ENCODE measurements around the gene LRTM2.

The LRTM2 gene

GRCh38 chr12:1848146-1848545 is 27.8 kb downstream of the LRTM2 start:
- TF ChIP-seq, protein P1, sequence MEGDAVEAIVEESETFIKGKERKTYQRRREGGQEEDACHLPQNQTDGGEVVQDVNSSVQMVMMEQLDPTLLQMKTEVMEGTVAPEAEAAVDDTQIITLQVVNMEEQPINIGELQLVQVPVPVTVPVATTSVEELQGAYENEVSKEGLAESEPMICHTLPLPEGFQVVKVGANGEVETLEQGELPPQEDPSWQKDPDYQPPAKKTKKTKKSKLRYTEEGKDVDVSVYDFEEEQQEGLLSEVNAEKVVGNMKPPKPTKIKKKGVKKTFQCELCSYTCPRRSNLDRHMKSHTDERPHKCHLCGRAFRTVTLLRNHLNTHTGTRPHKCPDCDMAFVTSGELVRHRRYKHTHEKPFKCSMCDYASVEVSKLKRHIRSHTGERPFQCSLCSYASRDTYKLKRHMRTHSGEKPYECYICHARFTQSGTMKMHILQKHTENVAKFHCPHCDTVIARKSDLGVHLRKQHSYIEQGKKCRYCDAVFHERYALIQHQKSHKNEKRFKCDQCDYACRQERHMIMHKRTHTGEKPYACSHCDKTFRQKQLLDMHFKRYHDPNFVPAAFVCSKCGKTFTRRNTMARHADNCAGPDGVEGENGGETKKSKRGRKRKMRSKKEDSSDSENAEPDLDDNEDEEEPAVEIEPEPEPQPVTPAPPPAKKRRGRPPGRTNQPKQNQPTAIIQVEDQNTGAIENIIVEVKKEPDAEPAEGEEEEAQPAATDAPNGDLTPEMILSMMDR (IDR thresholded peaks at IDR 0.05; ENCODE audit: low read depth, low read length, missing control alignments): no peak
- no peak for DNase-seq (ENCODE audit: low read depth)
- no peak overlapping the region for H3K4me3 ChIP-seq (ENCODE audit: low read depth, low read length)
- in situ Hi-C loops (cut with HindIII; ENCODE audit: low sequenced_read_pairs): no loop called here

DNA sequence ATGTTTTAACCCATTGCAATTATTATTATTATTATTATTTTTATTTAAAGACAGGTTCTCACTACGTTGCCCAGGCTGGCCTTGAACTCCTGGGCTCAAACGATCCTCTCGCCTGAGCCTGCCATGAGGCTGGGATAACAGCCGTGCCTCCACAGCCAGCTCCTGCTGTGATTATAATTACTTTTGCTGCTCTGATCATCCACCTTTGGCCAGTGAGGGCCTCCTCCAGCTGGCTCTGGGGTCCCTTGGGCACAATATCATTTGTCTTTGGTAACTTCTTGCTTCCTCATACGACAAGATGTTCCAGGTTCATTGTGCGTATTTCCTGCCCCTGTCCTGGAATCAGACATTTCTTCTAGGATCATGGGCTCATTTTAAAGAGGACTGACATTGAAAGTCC is 28.4 kb downstream of the LRTM2 start:
- H3K4me3 ChIP-seq (ENCODE audit: low read depth, low read length): no peak overlapping the region
- TF ChIP-seq, protein P1 (IDR thresholded peaks at IDR 0.05; ENCODE audit: low read depth, low read length, missing control alignments): no peak
- in situ Hi-C loops (cut with HindIII; ENCODE audit: low sequenced_read_pairs): no loop called here
- no peak for DNase-seq (ENCODE audit: low read depth)

- TF ChIP-seq, protein P1 (IDR thresholded peaks at IDR 0.05; ENCODE audit: low read depth, low read length, missing control alignments): no peak
- in situ Hi-C loops (cut with HindIII; ENCODE audit: low sequenced_read_pairs): no loop called here
- no peak overlapping the region for H3K4me3 ChIP-seq (ENCODE audit: low read depth, low read length)
- DNase-seq (ENCODE audit: low read depth): peak; percentile 71
These were observed 30.9 kb downstream of the LRTM2 start for GRCh38 chr12:1851151-1851701.

- DNase-seq (ENCODE audit: low read depth): no peak
- in situ Hi-C loops (cut with HindIII; ENCODE audit: low sequenced_read_pairs): no loop called here
- TF ChIP-seq, protein P1 (IDR thresholded peaks at IDR 0.05; ENCODE audit: low read depth, low read length, missing control alignments): no peak
- no peak overlapping the region for H3K4me3 ChIP-seq (ENCODE audit: low read depth, low read length)
These were observed 31.7 kb downstream of the LRTM2 start for GRCh38 chr12:1852076-1852475.

GRCh38 chr12:1853716-1854115 is 33.4 kb downstream of the LRTM2 start:
- TF ChIP-seq, protein P1 (IDR thresholded peaks at IDR 0.05; ENCODE audit: low read depth, low read length, missing control alignments): no peak
- no peak overlapping the region for H3K4me3 ChIP-seq (ENCODE audit: low read depth, low read length)
- in situ Hi-C loops (cut with HindIII; ENCODE audit: low sequenced_read_pairs): no loop called here
- no peak for DNase-seq (ENCODE audit: low read depth)

DNA sequence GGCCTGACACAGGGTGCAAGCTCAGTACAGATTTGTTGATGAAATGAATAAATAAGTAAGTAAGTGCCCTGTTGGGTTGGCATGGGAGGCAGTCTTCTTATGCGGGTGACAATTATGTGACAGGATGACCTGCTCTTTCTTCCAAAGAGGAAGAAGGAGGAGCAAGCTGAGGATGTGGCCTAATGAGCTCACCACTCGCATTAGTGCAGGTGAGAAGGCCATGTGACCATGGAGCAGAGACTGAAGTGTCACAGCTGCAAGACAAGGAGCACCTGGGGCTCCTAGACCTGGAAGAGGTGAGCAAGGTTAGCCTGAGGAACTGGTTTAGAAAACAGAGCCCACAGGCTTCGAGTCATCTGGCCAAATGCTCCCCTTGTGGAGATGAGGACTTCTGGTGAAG is 34.9 kb downstream of the LRTM2 start:
- in situ Hi-C loops (cut with HindIII; ENCODE audit: low sequenced_read_pairs): no loop called here
- no peak overlapping the region for H3K4me3 ChIP-seq (ENCODE audit: low read depth, low read length)
- TF ChIP-seq, protein P1 (IDR thresholded peaks at IDR 0.05; ENCODE audit: low read depth, low read length, missing control alignments): no peak
- no peak for DNase-seq (ENCODE audit: low read depth)

All from astrocyte of the cerebellum (primary cell).